ENCODE results near the gene UBTF. TPM values are rescaled to one million over a fixed set of nuclear protein-coding genes. Genes with fewer than 3 reads are reported as not detected.
A peak's percentile ranks its signal among the peaks of the same experiment; 100 is the strongest.

Gene UBTF
- total RNA-seq, 1 experiment from 2014 or later = 64.2 TPM

GRCh38 chr17:44192750-44193149 lies 26.7 kb downstream of the UBTF start:
- H3K9me3 ChIP-seq = no peaks in the 10 kb centered on the region

GRCh38 chr17:44191941-44192496 lies 27.5 kb downstream of the UBTF start:
- peaks cover 62% of the 10 kb centered on the region for H3K36me3 ChIP-seq
- H3K9me3 ChIP-seq = no peaks in the 10 kb centered on the region
- DNase-seq = no peak
- H3K27me3 ChIP-seq = no peaks in the 10 kb centered on the region
- no peak overlapping the region for H3K4me3 ChIP-seq

More at GRCh38 chr17:44192750-44193149, 26.7 kb downstream of the UBTF start:
- Histone ChIP-seq H3K36me3 (peaks cover 69% of the 10 kb centered on the region), H3K4me3 (no peak overlapping the region), H3K27me3 (no peaks in the 10 kb centered on the region)
- no peak for DNase-seq

DNA sequence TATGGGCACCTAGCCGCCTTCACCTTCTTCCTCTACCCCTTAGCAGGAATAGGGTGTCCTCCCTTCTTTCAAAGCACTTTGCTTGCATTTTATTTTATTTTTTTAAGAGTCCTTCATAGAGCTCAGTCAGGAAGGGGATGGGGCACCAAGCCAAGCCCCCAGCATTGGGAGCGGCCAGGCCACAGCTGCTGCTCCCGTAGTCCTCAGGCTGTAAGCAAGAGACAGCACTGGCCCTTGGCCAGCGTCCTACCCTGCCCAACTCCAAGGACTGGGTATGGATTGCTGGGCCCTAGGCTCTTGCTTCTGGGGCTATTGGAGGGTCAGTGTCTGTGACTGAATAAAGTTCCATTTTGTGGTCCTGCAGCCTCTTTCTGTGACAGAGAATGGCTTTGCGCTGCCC lies 28.1 kb downstream of the UBTF start:
- H3K27me3 ChIP-seq = no peaks in the 10 kb centered on the region
- no peak overlapping the region for H3K4me3 ChIP-seq
- no peak for DNase-seq
- no peaks in the 10 kb centered on the region for H3K9me3 ChIP-seq
- peaks cover 57% of the 10 kb centered on the region for H3K36me3 ChIP-seq

GRCh38 chr17:44190481-44190880 lies 29.0 kb downstream of the UBTF start:
- H3K27me3 ChIP-seq = no peaks in the 10 kb centered on the region
- no peaks in the 10 kb centered on the region for H3K9me3 ChIP-seq
- H3K36me3 ChIP-seq = peaks cover 50% of the 10 kb centered on the region
- no peak for DNase-seq
- no peak overlapping the region for H3K4me3 ChIP-seq

DNA sequence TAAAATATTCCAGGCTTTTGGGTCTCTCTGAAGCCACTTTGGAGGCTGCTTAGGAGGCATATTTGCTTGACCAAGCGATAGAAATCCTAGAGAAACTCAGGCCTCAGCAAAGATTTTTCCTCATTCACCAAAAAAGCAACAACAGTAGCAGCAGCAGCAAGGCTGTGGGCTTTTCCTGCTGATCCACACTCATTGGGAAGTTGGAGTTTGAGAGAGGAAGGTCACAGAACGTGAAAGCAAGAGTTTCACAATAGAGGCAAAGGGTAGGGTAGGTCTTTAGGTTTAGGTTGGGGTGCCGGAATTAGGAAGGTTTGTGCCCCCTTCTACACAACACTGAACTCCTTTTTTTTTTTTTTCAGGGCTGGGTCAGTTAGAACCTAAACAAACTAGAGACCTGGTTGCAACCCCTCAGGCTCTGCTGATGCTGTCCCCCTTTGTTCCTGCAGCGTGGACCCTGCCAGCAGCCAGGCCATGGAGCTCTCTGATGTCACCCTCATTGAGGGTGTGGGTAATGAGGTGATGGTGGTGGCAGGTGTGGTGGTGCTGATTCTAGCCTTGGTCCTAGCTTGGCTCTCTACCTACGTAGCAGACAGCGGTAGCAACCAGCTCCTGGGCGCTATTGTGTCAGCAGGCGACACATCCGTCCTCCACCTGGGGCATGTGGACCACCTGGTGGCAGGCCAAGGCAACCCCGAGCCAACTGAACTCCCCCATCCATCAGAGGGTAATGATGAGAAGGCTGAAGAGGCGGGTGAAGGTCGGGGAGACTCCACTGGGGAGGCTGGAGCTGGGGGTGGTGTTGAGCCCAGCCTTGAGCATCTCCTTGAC lies 30.7 kb downstream of the UBTF start:
- H3K36me3 ChIP-seq = peaks cover 35% of the 10 kb centered on the region
- no peaks in the 10 kb centered on the region for H3K9me3 ChIP-seq
- H3K27me3 ChIP-seq = no peaks in the 10 kb centered on the region
- H3K4me3 ChIP-seq = no peak overlapping the region
- no peak for DNase-seq

DNA sequence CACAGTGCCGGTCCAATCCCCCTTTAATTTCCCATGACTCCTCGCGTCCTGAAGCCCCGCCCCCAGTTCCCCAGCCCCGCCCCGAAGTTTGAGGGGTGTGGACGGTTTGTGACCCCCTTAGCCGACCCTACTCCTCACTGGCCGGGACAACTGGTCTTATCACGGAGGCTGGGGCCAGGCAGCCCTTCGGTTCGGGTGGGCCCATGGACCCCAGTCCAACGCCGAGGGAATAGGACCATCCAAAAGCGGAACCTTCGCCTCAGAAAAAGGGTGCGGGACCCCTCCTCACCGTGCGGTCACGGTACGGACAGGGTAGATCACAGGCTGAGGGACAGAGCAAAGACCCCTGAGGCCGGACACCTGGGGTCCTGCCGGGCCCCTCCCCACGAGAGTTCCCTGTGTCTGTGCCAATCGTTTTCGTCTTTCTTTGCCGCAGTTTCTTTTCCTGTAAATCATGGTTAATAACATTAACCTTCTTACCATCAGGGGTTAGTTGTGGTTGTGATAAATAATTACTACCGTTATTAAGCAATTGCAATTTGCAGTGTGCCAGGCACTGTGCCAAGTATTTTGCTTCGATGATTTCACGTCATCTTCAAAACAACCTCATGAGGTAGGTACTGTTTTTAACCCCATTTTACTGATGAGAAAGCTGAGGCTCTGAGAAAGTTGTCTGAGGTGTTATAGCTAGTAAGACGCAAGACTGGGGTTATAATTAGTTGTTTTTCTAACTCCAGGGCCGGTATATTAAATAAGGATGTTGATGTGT lies 32.2 kb downstream of the UBTF start:
- DNase-seq = no peak
- no peaks in the 10 kb centered on the region for H3K27me3 ChIP-seq
- H3K9me3 ChIP-seq = no peaks in the 10 kb centered on the region
- H3K4me3 ChIP-seq = peak overlapping the region; percentile 84
- H3K36me3 ChIP-seq = peaks cover 24% of the 10 kb centered on the region

- peak; percentile 97 for DNase-seq
- no peaks in the 10 kb centered on the region for H3K9me3 ChIP-seq
- no peaks in the 10 kb centered on the region for H3K27me3 ChIP-seq
- H3K36me3 ChIP-seq = peaks cover 29% of the 10 kb centered on the region
- H3K4me3 ChIP-seq = peak within 1 kb of the TSS; percentile 84
Measured at GRCh38 chr17:44186307-44187130, 33.0 kb downstream of the UBTF start, which contains the start of gene TMUB2. TMUB2 (plus strand) TSS chr17:44186972; CDS start chr17:44187709, 737 bp downstream.

DNA sequence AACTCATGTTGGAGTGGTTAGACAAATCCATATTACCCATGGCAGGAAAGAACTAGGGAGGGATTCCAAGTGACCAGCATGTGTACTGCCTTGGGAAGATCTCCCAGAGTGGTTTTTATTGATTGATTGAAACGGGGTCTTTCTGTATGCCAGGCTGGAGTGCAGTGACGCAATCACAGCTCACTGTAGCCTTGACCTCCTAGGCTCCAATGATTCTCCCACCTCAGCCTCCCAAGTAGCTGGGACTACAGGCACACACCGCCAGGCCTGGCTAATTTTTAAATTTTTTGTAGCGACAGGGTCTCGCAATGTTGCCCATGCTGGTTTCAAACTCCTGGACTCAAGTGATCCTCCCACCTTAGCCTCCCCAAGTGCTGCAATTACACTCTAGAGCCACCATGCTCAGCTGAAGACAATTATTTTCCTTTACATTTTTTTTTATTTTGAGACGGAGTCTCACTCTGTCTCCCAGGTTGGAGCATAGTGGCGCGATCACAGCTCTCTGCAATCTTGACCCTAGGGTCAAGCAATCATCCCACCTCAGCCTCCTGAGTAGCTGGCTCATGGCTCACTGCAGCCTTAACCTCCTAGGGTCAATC lies 35.2 kb downstream of the UBTF start:
- no peak overlapping the region for H3K4me3 ChIP-seq
- H3K9me3 ChIP-seq = no peaks in the 10 kb centered on the region
- no peak for DNase-seq
- no peaks in the 10 kb centered on the region for H3K27me3 ChIP-seq
- H3K36me3 ChIP-seq = peaks cover 14% of the 10 kb centered on the region

GRCh38 chr17:44183024-44183423 lies 36.5 kb downstream of the UBTF start:
- Histone ChIP-seq H3K4me3 (no peak overlapping the region), H3K9me3 (no peaks in the 10 kb centered on the region), H3K36me3 (peaks cover 21% of the 10 kb centered on the region), H3K27me3 (no peaks in the 10 kb centered on the region)
- DNase-seq = no peak

GRCh38 chr17:44178133-44178532 lies 41.3 kb downstream of the UBTF start:
- H3K36me3 ChIP-seq = peaks cover 25% of the 10 kb centered on the region
- H3K4me3 ChIP-seq = no peak overlapping the region
- no peaks in the 10 kb centered on the region for H3K27me3 ChIP-seq
- DNase-seq = no peak
- H3K9me3 ChIP-seq = no peaks in the 10 kb centered on the region

DNA sequence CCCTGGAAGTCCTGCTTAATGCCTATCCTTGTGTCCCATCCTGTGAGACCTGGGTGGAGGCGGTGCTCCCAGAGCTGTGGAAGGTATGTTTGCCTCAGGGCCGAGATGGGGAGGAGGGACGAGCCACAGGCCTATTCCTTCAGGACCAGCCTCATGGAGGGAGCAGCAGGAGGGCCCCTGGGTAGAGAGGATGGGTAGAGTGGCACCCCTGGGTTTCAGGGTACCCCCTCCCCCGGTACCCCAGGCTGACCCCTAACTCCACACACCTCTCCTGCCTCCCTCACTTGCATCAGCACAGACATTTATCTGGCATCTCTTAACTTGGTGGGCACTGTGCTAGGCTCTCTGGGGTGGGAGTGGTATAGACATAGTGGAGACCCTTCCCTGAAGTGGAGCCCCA lies 41.8 kb downstream of the UBTF start:
- Histone ChIP-seq H3K9me3 (no peaks in the 10 kb centered on the region), H3K36me3 (peaks cover 25% of the 10 kb centered on the region), H3K27me3 (no peaks in the 10 kb centered on the region), H3K4me3 (no peak overlapping the region)
- no peak for DNase-seq

GRCh38 chr17:44176671-44177501 lies 42.6 kb downstream of the UBTF start:
- no peaks in the 10 kb centered on the region for H3K9me3 ChIP-seq

GRCh38 chr17:44176257-44176656 lies 43.2 kb downstream of the UBTF start:
- Histone ChIP-seq H3K36me3 (peaks cover 16% of the 10 kb centered on the region), H3K27me3 (no peaks in the 10 kb centered on the region), H3K4me3 (no peak overlapping the region), H3K9me3 (no peaks in the 10 kb centered on the region)
- DNase-seq = no peak

More at GRCh38 chr17:44176671-44177501, 42.6 kb downstream of the UBTF start:
- DNase-seq = no peak
- no peaks in the 10 kb centered on the region for H3K27me3 ChIP-seq
- H3K36me3 ChIP-seq = peaks cover 19% of the 10 kb centered on the region
- no peak overlapping the region for H3K4me3 ChIP-seq

DNA sequence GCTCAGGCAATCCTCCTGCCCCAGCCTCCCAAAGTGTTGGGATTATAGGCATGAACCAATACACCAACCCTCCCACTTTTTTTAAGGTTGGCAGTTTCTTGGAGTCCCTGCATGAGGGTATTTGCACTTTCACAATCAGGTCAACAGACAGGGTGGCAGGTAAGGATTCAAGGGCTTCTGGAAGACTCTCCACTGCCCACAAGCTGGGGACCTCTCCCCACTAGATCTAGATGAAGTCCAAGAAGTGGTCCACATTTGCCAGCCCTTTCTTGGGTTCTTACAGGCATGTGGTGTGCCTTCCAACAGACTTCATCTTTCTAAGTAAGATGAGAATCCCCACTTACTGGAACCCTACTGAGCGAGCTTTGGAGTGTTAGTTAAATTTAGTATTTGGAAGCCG lies 45.0 kb downstream of the UBTF start:
- H3K27me3 ChIP-seq = no peaks in the 10 kb centered on the region
- H3K36me3 ChIP-seq = peaks cover 16% of the 10 kb centered on the region
- H3K4me3 ChIP-seq = no peak overlapping the region
- no peak for DNase-seq
- H3K9me3 ChIP-seq = no peaks in the 10 kb centered on the region

- Histone ChIP-seq H3K4me3 (no peak overlapping the region), H3K36me3 (peaks cover 6% of the 10 kb centered on the region; the same call in 1 of the 2 replicates), H3K9me3 (no peaks in the 10 kb centered on the region), H3K27me3 (no peaks in the 10 kb centered on the region)
- DNase-seq = no peak
Measured at GRCh38 chr17:44171931-44172455, 47.5 kb downstream of the UBTF start.

Measured in MG63 (cell line).